ENCODE results near the gene TRIM67.

DNA sequence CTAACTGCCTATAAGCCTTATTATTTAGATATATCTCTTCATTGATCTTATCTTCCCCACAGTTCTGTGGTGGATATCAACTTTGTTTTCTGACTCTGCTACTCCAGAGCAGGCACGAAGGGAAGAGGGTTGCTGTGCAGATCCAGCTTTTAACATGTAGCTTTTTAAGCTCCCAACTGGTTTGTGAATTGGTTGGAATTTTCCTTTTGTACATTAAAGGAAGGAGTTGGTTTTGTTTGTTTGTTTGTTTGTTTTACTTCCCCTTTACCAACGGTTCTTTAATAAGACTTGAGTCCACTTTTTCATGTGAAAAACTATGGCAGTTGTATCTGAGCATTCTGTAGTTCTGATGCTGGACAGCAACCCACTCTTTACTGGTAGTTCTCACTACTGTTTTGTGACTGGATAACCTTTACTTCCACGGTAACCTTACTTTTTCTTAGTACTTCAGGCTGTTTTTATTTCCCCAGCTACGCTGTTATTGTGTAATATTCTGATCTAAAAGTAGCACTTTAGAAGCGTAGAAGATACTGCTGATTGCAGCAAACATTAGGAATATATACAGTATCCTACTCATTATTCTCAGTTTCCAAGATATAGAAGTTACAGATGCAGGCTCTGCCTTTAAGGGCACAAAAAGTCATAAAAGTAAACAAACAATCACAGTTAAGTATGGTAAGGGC, 80.8 kb downstream of the TRIM67 start:
- TF ChIP-seq POLR2AphosphoS5 (IDR thresholded peaks at IDR 0.05; ENCODE audit: low read depth, low read length) = no peak
- TF ChIP-seq, protein P1, sequence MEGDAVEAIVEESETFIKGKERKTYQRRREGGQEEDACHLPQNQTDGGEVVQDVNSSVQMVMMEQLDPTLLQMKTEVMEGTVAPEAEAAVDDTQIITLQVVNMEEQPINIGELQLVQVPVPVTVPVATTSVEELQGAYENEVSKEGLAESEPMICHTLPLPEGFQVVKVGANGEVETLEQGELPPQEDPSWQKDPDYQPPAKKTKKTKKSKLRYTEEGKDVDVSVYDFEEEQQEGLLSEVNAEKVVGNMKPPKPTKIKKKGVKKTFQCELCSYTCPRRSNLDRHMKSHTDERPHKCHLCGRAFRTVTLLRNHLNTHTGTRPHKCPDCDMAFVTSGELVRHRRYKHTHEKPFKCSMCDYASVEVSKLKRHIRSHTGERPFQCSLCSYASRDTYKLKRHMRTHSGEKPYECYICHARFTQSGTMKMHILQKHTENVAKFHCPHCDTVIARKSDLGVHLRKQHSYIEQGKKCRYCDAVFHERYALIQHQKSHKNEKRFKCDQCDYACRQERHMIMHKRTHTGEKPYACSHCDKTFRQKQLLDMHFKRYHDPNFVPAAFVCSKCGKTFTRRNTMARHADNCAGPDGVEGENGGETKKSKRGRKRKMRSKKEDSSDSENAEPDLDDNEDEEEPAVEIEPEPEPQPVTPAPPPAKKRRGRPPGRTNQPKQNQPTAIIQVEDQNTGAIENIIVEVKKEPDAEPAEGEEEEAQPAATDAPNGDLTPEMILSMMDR (IDR thresholded peaks at IDR 0.05) = no peak

Data from Panc1 (cell line).